GM18508 (cell line): Measurements from ENCODE around the gene RAD17.
"Not testable (repeated sequence)": the region's sequence is repeated elsewhere in the genome, so short reads cannot be mapped to it uniquely, and the experiment has no call there.

Experiments used
- ATAC-seq: cut with Tn5 transposase; IDR thresholded peaks from one replicate; pipeline ENCODE4 v1.9.1; 2021; ENCODE audit warnings: moderate number of reproducible peaks; ENCODE audit not compliant: insufficient read depth, unreplicated experiment

The RAD17 gene

GRCh38 chr5:69370335-69370734 lies 717 bp downstream of the RAD17 start:
- ATAC-seq: not testable (repeated sequence)

GRCh38 chr5:69372394-69372793 lies 2.8 kb downstream of the RAD17 start:
- ATAC-seq: no peak

DNA sequence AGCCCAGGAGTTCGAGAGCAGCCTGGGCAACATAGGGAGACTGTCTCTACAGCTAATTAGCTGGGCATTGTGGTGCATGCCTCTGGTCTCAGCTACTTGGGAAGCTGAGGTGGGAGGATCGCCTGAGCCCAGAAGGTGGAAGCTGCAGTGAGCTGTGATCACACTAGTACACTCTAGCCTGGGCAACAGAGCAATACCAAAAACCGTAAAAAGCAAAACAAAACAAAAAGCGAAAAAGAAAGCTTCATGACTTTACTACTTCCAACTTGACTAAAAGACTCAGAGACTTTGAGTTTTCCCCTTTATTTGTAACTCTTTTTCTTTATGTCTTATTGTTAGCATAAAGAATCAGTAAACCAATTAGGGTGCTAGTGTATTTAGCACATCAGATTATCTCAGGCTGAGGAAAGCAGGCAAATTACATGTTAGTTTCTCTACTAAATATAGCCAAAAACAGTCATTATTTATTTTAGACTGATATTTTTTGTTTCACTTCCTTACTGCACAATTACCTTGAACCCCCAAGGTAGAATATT lies 5.4 kb downstream of the RAD17 start:
- peak; percentile 65 for ATAC-seq

GRCh38 chr5:69378376-69378775 lies 8.8 kb downstream of the RAD17 start:
- no peak for ATAC-seq

DNA sequence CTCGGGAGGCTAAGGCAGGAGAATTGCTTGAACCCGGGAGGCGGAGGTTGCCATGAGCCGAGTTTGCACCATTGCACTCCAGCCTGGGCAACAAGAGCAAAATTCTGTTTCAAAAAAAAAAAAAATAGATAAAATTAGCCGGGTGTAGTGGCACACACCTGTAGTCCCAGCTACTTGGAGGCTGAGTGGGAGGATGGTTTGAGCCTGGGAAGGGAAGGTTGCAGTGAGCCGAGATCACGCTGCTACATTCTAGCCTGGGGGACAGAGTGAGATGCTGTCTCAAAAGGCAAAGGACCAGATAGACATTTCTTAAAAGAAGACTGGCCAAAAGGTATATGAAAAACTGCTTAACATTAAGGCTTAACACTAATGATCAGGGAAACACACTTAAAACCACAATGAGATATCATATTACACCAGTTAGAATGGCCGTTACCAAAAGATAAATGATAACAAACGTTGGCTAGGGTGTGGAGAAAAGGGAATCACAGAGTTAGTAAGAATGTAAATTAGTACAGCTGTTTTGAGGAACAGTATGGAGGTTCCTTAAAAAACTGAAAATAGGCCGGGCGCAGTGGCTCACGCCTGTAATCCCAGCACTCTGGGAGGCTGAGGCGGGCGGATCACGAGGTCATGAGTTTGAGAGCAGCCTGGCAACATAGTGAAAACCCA lies 35.2 kb downstream of the RAD17 start:
- no peak for ATAC-seq

- no peak for ATAC-seq
Observed at GRCh38 chr5:69414885-69415583, 45.4 kb downstream of the RAD17 start, which contains the start of gene MARVELD2. TSS of gene MARVELD2 (plus strand) at chr5:69415116. CDS start at chr5:69419386, 4,270 bp downstream.

DNA sequence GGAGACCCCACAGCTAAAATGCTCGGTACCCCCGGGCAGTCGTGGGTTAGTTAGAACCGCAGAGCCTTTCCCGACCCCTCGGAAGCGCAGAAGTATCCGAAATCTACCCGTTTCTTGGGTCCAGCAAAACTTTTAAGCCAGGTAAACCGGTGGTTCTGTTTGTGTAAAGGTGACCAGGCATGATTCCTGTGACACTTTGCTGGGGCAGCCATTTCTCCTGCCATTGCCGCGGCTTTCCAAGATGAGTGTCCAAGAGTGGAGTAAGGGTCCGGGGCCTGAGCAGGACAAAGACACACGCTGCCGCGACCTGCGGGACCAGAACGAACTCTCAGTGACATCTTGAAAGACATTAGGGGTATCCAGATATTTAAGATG lies 46.0 kb downstream of the RAD17 start:
- no peak for ATAC-seq

GRCh38 chr5:69416180-69416579 lies 46.6 kb downstream of the RAD17 start:
- ATAC-seq: no peak

GRCh38 chr5:69416699-69417098 lies 47.1 kb downstream of the RAD17 start:
- ATAC-seq: no peak

DNA sequence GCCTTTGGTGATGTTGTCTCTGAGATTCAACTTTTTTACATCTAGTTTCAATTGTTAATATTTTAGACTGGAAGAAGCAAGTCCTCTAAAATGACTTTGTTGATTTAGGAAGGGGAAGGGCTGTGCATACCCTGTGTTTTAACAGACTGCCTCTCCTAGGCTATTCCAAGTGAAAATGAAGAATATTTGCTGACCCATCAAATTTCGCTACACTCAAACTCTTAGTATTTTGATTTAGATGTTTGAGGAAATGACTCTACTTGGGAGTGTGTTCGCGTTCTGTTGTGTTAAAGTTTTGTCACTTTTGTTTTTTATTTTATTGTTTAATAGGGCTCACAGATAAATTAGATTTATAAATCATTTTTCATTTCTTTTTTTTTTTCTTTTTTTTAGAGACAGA lies 48.9 kb downstream of the RAD17 start:
- no peak for ATAC-seq

- ATAC-seq: no peak
Observed at GRCh38 chr5:69431424-69432303, 62.0 kb downstream of the RAD17 start.

GRCh38 chr5:69432412-69433206 lies 63.0 kb downstream of the RAD17 start:
- peak; percentile 48 for ATAC-seq

DNA sequence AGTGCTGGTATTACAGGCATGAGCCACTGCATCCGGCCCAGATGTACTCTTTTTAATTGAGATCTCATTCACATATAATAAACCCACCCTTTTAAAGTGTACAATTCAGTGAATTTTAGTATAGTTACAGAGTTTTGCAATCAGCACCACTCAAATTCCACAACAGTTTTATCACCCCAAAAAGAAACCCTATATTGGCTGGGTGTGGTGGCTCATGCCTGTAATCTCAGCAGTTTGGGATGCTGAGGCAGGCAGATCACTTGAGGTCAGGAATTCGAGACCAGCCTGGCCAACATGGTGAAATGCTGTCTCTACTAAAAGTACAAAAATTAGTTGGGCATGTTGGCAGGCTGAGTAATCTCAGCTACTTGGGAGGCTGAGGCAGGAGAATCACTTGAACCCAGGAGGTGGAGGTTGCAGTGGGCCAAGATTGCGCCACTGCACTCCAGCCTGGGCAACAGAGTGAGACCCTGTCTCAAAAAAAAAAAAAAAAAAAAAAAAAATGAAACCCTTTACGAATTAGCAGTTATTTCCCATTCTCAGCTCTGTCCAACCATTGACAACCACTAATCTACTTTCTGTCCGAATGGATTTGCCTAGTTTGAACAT lies 65.8 kb downstream of the RAD17 start:
- not testable (repeated sequence) for ATAC-seq

DNA sequence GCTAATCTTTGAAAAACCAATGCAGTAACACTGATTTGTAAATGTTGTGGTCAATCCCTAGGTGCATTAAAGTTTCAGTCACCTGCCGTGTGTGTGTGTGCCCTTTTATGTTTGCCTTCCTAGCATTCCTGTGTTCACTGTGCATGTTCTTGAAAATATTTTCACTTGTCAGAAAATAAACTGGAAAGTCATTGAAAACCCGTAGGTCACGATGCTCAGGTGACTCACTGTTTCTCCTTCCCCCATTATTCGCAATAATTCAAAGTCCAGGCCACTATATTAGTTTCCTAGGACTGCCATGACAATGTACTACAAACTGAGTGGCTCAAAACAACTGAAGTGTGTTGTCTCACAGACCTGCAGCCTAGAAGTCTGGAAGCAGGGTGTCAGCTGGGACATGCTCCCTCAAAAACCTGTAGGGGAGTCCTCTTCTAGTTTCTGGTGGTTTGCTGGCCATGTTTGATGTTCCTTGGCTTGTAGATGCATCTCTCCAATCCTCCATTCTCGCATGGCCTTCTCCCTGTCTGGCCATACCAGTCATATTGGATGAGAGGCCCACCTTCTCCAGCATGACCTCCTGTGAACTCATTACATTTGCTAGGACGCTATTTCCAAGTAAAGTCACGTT lies 74.6 kb downstream of the RAD17 start:
- ATAC-seq: no peak

DNA sequence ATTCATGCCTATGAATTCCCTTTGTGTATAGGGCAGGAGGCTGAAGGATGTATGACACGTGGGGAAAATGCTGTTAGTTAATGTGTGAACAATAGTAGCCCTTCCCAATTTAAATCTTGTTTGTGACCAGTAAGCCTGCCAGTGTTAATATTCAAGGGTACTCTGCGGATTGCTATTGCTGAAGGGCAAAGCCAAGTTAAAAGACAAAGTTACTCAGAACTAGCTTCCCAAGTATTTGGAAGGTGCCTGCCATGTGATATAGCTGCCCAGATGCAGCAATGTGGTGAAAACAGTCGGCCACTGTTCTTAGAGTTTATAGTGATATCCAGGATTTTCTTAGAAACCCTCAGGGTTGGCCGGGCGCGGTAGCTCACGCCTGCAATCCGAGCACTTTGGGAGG lies 79.9 kb downstream of the RAD17 start:
- no peak for ATAC-seq

DNA sequence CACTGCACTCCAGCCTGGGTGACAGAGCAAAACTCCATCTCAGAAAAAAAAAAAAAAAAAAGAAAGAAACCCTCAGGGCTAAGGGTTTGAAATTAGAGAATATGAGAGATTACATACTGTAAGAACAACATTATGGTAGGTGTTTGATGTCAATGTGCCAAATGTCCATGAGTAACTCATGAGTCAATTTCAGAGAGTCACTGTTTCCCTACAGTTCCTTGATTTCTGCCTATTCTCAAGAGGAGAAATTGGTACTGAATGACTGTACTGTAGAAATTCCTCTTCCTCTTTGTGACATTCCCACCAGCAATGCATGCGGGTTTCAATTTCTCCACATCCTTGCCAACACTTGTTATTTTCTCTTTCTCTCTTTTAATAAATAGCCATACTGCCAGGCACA lies 80.5 kb downstream of the RAD17 start:
- ATAC-seq: no peak

DNA sequence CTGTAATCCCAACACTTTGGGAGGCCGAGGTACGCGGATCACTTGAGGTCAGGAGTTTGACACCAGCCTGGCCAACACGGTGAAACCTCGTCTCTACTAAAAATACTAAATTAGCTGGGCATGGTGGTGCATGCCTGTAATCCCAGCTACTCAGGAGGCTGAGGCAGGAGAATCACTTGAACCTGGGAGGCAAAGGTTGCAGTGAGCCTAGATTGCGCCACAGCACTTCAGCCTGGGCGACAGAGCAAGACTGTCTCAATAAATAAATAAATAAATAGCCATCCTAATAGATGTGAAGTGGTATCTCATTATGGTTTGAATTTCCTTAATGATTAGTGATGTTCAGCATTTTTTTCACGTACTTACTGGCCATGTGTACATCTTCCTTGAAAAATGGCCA lies 80.9 kb downstream of the RAD17 start:
- ATAC-seq: not testable (repeated sequence)

DNA sequence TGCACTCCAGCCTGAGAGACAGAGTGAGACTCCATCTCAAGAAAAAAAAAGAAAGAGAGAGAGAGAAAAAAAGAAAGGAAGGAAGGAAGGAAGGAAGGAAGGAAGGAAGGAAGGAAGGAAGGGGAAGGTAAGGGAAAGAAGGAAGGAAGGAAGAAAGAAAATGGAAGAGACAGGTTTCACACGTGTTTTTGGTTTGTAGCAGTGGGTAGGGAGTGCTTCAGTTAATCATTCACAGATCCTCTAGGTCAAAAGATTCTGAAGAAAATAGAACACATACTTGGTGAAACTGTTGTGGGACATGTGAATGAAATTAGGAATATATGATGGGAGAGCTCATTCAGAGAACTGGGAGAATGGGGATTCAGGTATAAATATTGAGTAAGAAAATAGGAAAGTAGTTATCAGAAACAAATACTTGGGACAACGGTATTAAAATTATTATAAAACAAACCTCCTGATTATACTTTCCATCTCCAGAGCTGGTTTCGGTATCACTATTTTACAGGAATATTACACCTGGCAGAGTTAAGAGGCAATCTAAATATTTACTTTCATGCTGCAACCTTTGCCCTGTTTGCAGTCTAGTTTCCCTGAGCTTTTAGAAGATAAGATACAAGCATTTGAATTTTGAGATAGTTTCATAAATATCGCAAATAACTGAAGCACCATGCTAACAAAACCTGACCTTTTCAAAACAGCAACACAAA lies 82.5 kb downstream of the RAD17 start:
- no peak for ATAC-seq
